Spleen (tissue), 11 donors: ENCODE results near the gene IDE. TPM values are rescaled to one million over a fixed set of nuclear protein-coding genes. Genes with fewer than 3 reads are reported as not detected.

Experiments
- DNase-seq: peaks from one replicate; pipeline ENCODE4 v3.0.0-alpha.2; 2020
- H3K27ac ChIP-seq, 8 donors: fragments of 200-600 bp; sonication (generic) in 7 of 8; 1 replicate in 4 of 8; 2 replicates in 4 of 8; pipeline versions ENCODE4 v1.5.0 to v1.8.0; 2016 to 2021; ENCODE audit warnings: inconsistent platforms in 4 of 8, mild to moderate bottlenecking in 4 of 8, moderate library complexity in 1 of 8
- H3K27me3 ChIP-seq, 7 donors: fragments of 200-600 bp; sonication (generic) in 6 of 7; replicated peaks in 1 of 7; 1 replicate in 4 of 7; 2 replicates in 3 of 7; pipeline versions ENCODE4 v1.5.0 to v1.8.0; 2016 to 2021; ENCODE audit warnings: inconsistent platforms in 3 of 7, mild to moderate bottlenecking in 1 of 7
- H3K36me3 ChIP-seq, 6 donors: fragments of 200-600 bp; sonication (generic) in 5 of 6; 1 replicate in 4 of 6; 2 replicates in 2 of 6; pipeline versions ENCODE4 v1.5.0 to v1.8.0; 2016 to 2021; ENCODE audit warnings: inconsistent platforms in 2 of 6
- H3K4me1 ChIP-seq, 6 donors: fragments of 200-600 bp; sonication (generic) in 5 of 6; 1 replicate in 3 of 6; 2 replicates in 3 of 6; pipeline versions ENCODE4 v1.5.0 to v1.8.0; 2016 to 2021; ENCODE audit warnings: inconsistent platforms in 3 of 6
- H3K4me3 ChIP-seq, 8 donors: fragments of 200-600 bp; sonication (generic) in 7 of 8; 1 replicate in 4 of 8; 2 replicates in 4 of 8; pipeline versions ENCODE4 v1.5.0 to v1.8.0; 2016 to 2021; ENCODE audit warnings: inconsistent platforms in 4 of 8, mild to moderate bottlenecking in 4 of 8, moderate library complexity in 2 of 8
- H3K9me3 ChIP-seq, 8 donors: fragments of 200-600 bp; sonication (generic) in 7 of 8; 1 replicate in 4 of 8; 2 replicates in 4 of 8; pipeline versions ENCODE4 v1.5.0 to v1.8.0; 2016 to 2021; ENCODE audit warnings: inconsistent platforms in 4 of 8
- POLR2A ChIP-seq, 3 donors: fragments of 450-650 bp; IDR thresholded peaks; one replicate each; pipeline ENCODE4 v1.5.1; 2017; ENCODE audit warnings: antibody characterized with exemption in 3 of 3, mild to moderate bottlenecking in 1 of 3
- POLR2AphosphoS5 ChIP-seq, 3 donors: sonication (generic); formaldehyde crosslinking; IDR thresholded peaks; one replicate each; pipeline ENCODE4 v1.5.1; 2017; ENCODE audit warnings: antibody characterized with exemption in 3 of 3
- WGBS, 5 donors: extraction: QIAGEN DNeasy Blood & Tissue Kit in 3 of 5; methylation state at CpG; one replicate each; pipeline versions ENCODE4 v1.1.5 to v1.1.7; 2013 to 2018; 5-methylcytosine and 5-hydroxymethylcytosine counted together
- intact Hi-C: fragments of 100-400 bp; cut with DNase I; formaldehyde crosslinking; loops from one replicate; pipeline ENCODE4 v1.15.0; 2023; ENCODE audit warnings: low total_unique reads
- polyA plus RNA-seq, 3 donors: library from polyadenylated mRNA; stranded (reverse); fragments of 200-250 nt; gene quantifications; one replicate each; pipeline ENCODE4 v1.2.1, GENCODE V29; 2013
- total RNA-seq, 7 donors: library from RNA; depleted of rRNA in 3 of 7; stranded (reverse); fragments of >200 nt in 3 of 7; fragmentation: NEBNext Ultra II Directional in 4 of 7; extraction: Animal tissue kit (Norgen Biotek cat#: 25700) in 4 of 7; gene quantifications; one replicate each; pipeline versions ENCODE4 v1.1.0 to v1.2.1, GENCODE V29; 2016 to 2021
- TF ChIP-seq, protein P1 (sequence below), 11 experiments: fragments of 200-600 bp in 7 of 11; fragments of 450-650 bp in 4 of 11; sonication (generic) in 4 of 11; IDR thresholded peaks in 8 of 11; conservative IDR thresholded peaks in 3 of 11; 1 replicate in 7 of 11; 2 replicates in 4 of 11; pipeline versions ENCODE4 v1.4.0 to v1.8.0; 2016 to 2021; ENCODE audit warnings: antibody characterized with exemption in 11 of 11, inconsistent platforms in 4 of 11, mild to moderate bottlenecking in 1 of 11
- donor health status: healthy with polysubstance abuse.
- donor health status: DM: no; HTN: no; CAD: no; lungs with moderate emphysema.
- donor health status: DM: no; HTN: no; CAD: no.
- donor health status: Bipolar disorder and iron deficiency.
- donor health status: healthy.
- donor health status: DM: no; HTN: no; CAD: no.
- donor health status: DM: yes; HTN: yes; CAD: no.

The IDE gene
- total and polyA plus RNA-seq, 10 donors, result 4.4 to 35.2 (median 29.9) TPM

DNA sequence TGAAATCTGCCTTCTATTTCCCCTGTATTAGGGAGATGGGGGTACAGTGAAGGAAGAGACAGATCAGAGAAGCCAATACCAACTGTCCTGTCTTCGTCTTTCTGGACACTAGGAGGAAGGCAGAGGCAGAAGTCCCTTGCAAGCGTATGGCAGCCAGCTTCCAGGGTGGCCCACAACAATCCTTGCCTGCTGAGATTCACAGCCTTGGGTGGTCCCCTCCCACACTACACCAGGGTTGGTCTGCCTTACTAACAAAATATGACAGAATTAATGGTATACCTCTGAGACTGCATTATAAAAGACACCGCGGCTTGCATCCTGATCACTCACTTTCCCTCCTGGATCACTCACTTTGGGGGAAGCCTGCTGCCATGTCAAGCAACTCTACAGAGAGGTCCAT lies 90.4 kb downstream of the IDE start:
- TF ChIP-seq, protein P1, sequence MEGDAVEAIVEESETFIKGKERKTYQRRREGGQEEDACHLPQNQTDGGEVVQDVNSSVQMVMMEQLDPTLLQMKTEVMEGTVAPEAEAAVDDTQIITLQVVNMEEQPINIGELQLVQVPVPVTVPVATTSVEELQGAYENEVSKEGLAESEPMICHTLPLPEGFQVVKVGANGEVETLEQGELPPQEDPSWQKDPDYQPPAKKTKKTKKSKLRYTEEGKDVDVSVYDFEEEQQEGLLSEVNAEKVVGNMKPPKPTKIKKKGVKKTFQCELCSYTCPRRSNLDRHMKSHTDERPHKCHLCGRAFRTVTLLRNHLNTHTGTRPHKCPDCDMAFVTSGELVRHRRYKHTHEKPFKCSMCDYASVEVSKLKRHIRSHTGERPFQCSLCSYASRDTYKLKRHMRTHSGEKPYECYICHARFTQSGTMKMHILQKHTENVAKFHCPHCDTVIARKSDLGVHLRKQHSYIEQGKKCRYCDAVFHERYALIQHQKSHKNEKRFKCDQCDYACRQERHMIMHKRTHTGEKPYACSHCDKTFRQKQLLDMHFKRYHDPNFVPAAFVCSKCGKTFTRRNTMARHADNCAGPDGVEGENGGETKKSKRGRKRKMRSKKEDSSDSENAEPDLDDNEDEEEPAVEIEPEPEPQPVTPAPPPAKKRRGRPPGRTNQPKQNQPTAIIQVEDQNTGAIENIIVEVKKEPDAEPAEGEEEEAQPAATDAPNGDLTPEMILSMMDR (IDR thresholded peaks at IDR 0.05 in 8 of 11, conservative IDR thresholded peaks at IDR 0.05 in 3 of 11), result no peak
- TF ChIP-seq POLR2AphosphoS5 (IDR thresholded peaks at IDR 0.05), result no peak
- TF ChIP-seq POLR2A (IDR thresholded peaks at IDR 0.05), result no peak
- no peaks in the 10 kb centered on the region for H3K9me3 ChIP-seq
- peaks cover 0 to 19% (median 4%) of the 10 kb centered on the region in 6 donors for H3K4me1 ChIP-seq
- no peak for DNase-seq
- H3K36me3 ChIP-seq, result peaks cover 1 to 100% (median 59%) of the 10 kb centered on the region in 6 donors
- no peaks in the 10 kb centered on the region for H3K27me3 ChIP-seq
- H3K27ac ChIP-seq, result no peak overlapping the region
- WGBS, 5 donors, result 95 to 99% (median 97%) methylated on average over 3 to 4 of the region's 4 CpGs
- intact Hi-C loops, result no loop called here
- H3K4me3 ChIP-seq, result no peak overlapping the region

DNA sequence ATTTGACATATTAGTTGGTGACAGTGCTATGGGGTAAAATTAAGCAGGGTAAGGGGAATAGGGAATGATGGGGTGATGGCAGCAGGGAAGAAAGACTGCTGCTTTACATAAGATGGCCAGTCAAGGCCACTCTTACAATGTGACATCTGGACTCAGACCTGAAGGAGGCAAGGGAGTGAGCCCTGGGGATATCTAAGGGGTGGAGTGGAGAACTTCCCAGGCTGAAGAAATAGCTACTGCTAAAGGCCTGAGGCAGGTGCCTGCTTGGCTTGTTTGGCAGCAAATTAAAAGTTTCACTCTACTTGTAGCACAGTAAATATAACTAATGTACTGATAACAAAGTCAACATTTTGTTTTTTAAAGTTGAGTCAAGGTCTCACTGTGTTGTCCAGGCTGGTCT lies 93.5 kb downstream of the IDE start:
- no peak for DNase-seq
- no peaks in the 10 kb centered on the region for H3K4me1 ChIP-seq
- no peaks in the 10 kb centered on the region for H3K27me3 ChIP-seq
- no peaks in the 10 kb centered on the region for H3K9me3 ChIP-seq
- H3K36me3 ChIP-seq, result peaks cover 5 to 100% (median 45%) of the 10 kb centered on the region in 6 donors
- H3K27ac ChIP-seq, result no peak overlapping the region
- intact Hi-C loops, result no loop called here
- TF ChIP-seq, protein P1 (IDR thresholded peaks at IDR 0.05 in 8 of 11, conservative IDR thresholded peaks at IDR 0.05 in 3 of 11), result no peak
- no peak for TF ChIP-seq POLR2A (IDR thresholded peaks at IDR 0.05)
- TF ChIP-seq POLR2AphosphoS5 (IDR thresholded peaks at IDR 0.05), result no peak
- no peak overlapping the region for H3K4me3 ChIP-seq

DNA sequence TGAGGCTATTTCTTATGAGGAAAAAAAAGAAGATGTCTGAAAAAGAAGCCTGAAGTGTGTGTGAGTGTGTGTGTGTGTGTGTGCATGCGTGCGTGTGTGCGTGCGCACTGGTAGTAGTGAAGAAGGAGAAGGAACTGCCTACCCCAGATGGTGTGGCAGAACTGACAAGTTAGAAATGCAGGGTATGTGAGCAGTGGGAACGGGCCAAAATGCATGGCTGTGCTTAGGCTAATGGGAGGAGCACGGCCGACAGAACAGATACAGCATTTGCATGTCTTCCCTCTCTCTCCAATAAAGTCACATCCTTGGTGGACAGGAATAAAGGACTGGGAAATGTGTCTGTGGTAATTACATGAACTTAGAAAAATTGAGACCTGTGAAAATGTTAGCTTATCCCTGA lies 94.3 kb downstream of the IDE start:
- Histone ChIP-seq H3K4me1 (no peaks in the 10 kb centered on the region), H3K27ac (no peak overlapping the region), H3K4me3 (no peak overlapping the region), H3K9me3 (no peaks in the 10 kb centered on the region), H3K27me3 (no peaks in the 10 kb centered on the region), H3K36me3 (peaks cover 5 to 100% (median 48%) of the 10 kb centered on the region in 6 donors)
- no peak for DNase-seq
- WGBS, 5 donors, result 87 to 97% (median 90%) methylated on average over 7 of the region's 7 CpGs
- intact Hi-C loops, result no loop called here
- TF ChIP-seq, protein P1 (IDR thresholded peaks at IDR 0.05 in 8 of 11, conservative IDR thresholded peaks at IDR 0.05 in 3 of 11), result no peak
- no peak for TF ChIP-seq POLR2A (IDR thresholded peaks at IDR 0.05)
- no peak for TF ChIP-seq POLR2AphosphoS5 (IDR thresholded peaks at IDR 0.05)

DNA sequence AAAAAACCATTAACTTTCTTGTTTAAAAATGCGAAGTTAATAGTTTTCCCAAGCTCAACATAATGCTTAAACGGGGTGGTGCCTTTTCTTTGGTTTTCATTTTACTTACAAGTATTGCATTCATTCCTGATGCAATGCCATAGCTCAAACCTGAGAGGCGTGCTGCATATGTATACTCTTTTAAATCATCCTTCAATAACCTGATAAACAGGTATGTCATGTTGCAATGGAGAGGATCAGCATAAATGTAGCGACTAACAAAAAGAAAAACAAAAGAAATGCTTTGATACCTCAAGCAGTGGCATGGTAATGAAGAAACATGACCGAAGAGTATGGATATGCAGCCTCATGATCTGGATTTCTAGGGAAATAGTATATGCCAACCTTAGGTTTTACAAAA lies 95.4 kb downstream of the IDE start:
- WGBS, 5 donors, result 93 to 98% (median 96%) methylated on average over 5 of the region's 5 CpGs
- TF ChIP-seq POLR2AphosphoS5 (IDR thresholded peaks at IDR 0.05) (no peak), POLR2A (IDR thresholded peaks at IDR 0.05) (no peak)
- TF ChIP-seq, protein P1 (IDR thresholded peaks at IDR 0.05 in 8 of 11, conservative IDR thresholded peaks at IDR 0.05 in 3 of 11), result no peak
- no peak for DNase-seq
- H3K27me3 ChIP-seq, result no peaks in the 10 kb centered on the region
- no peaks in the 10 kb centered on the region for H3K4me1 ChIP-seq
- no peaks in the 10 kb centered on the region for H3K9me3 ChIP-seq
- H3K36me3 ChIP-seq, result peaks cover 5 to 100% (median 45%) of the 10 kb centered on the region in 6 donors
- no peak overlapping the region for H3K4me3 ChIP-seq
- H3K27ac ChIP-seq, result no peak overlapping the region
- intact Hi-C loops, result no loop called here
